Gastrocnemius medialis (tissue), 4 donors: ENCODE data around the gene RPS6KA2.

Experiments used
- POLR2A ChIP-seq, 2 donors: fragments of 450-650 bp; IDR thresholded peaks; one replicate each; pipeline ENCODE4 v1.6.1; 2017; ENCODE audit warnings: antibody characterized with exemption in 2 of 2, mild to moderate bottlenecking in 2 of 2, moderate library complexity in 2 of 2
- TF ChIP-seq, protein P1 (sequence below), 5 experiments: fragments of 450-650 bp in 3 of 5; fragments of 200-600 bp in 2 of 5; sonication (generic) in 2 of 5; IDR thresholded peaks in 4 of 5; conservative IDR thresholded peaks in 1 of 5; 1 replicate in 4 of 5; 2 replicates in 1 of 5; pipeline ENCODE4 v1.5.1; 2016 to 2019; ENCODE audit warnings: antibody characterized with exemption in 5 of 5, mild to moderate bottlenecking in 3 of 5, moderate library complexity in 3 of 5

GRCh38 chr6:166559211-166559610 lies 67.8 kb downstream of the RPS6KA2 start:
- TF ChIP-seq, protein P1, sequence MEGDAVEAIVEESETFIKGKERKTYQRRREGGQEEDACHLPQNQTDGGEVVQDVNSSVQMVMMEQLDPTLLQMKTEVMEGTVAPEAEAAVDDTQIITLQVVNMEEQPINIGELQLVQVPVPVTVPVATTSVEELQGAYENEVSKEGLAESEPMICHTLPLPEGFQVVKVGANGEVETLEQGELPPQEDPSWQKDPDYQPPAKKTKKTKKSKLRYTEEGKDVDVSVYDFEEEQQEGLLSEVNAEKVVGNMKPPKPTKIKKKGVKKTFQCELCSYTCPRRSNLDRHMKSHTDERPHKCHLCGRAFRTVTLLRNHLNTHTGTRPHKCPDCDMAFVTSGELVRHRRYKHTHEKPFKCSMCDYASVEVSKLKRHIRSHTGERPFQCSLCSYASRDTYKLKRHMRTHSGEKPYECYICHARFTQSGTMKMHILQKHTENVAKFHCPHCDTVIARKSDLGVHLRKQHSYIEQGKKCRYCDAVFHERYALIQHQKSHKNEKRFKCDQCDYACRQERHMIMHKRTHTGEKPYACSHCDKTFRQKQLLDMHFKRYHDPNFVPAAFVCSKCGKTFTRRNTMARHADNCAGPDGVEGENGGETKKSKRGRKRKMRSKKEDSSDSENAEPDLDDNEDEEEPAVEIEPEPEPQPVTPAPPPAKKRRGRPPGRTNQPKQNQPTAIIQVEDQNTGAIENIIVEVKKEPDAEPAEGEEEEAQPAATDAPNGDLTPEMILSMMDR (IDR thresholded peaks at IDR 0.05 in 4 of 5, conservative IDR thresholded peaks at IDR 0.05 in 1 of 5), result no peak
- TF ChIP-seq POLR2A (IDR thresholded peaks at IDR 0.05), result no peak
